Measurements from ENCODE around the gene BBLN.

DNA sequence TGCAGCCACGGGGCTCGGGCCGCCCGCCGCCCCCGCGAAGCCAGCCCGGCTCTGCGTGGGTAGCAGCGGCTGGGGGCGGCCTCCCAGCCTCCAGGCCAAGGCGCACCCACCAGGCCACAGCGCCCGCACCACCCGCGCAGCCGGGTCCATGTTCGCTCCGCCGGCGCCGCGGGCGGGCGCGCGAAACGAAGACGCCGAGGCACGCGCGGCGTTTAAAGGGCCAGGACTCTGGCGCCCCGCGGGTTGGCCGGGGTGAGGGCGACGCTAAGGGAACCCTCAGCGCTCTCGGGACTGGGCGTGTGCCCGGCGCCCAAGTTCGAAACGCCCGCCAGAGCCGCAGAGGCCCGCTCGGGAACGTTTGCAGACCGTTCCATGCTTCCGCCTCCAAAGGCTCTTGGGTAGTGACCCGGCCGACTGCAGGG lies 32.5 kb upstream of the BBLN start, which contains the start of gene PTGES2:
- no peak for TF ChIP-seq GATA3 (IDR thresholded peaks at IDR 0.05; ENCODE audit: low read depth, low read length)
- TF ChIP-seq GATA2 (IDR thresholded peaks at IDR 0.05; ENCODE audit: low read depth, low read length) = no peak

Measured in SH-SY5Y (cell line).